GM12875 (cell line): ENCODE measurements around the gene ULK1.
"Not testable (repeated sequence)": the region's sequence is repeated elsewhere in the genome, so short reads cannot be mapped to it uniquely, and the experiment has no call there.

Source experiments
- H3K4me3 ChIP-seq: one replicate; pipeline ENCODE4 v1.5.1; 2011; ENCODE audit warnings: low read depth, low read length, control low read depth
- CTCF ChIP-seq: IDR thresholded peaks from 2 replicates; pipeline ENCODE4 v1.5.1; 2011; ENCODE audit warnings: low read depth, mild to moderate bottlenecking, control low read depth, inconsistent platforms, low read length, moderate library complexity, borderline replicate concordance; ENCODE audit not compliant: insufficient read depth

The ULK1 gene

GRCh38 chr12:131882804-131883520 lies 11.5 kb upstream of the ULK1 start:
- no peak for TF ChIP-seq CTCF
- no peak overlapping the region for H3K4me3 ChIP-seq

GRCh38 chr12:131883521-131883900 lies 10.9 kb upstream of the ULK1 start:
- TF ChIP-seq CTCF, result no peak

GRCh38 chr12:131885076-131885475 lies 9.3 kb upstream of the ULK1 start:
- not testable (repeated sequence) for H3K4me3 ChIP-seq

More at GRCh38 chr12:131883521-131883900, 10.9 kb upstream of the ULK1 start:
- H3K4me3 ChIP-seq, result no peak overlapping the region

- no peak overlapping the region for H3K4me3 ChIP-seq
- no peak for TF ChIP-seq CTCF
These were observed 8.8 kb upstream of the ULK1 start for GRCh38 chr12:131885543-131886057.

GRCh38 chr12:131891722-131892121 lies 2.7 kb upstream of the ULK1 start:
- H3K4me3 ChIP-seq, result not testable (repeated sequence)

GRCh38 chr12:131892711-131893604 lies 1.5 kb upstream of the ULK1 start:
- TF ChIP-seq CTCF, result no peak
- H3K4me3 ChIP-seq, result no peak overlapping the region

- peak overlapping the region; percentile 32 for H3K4me3 ChIP-seq
These were observed 663 bp upstream of the ULK1 start for GRCh38 chr12:131893605-131894312.

More at GRCh38 chr12:131893605-131894312, 663 bp upstream of the ULK1 start:
- TF ChIP-seq CTCF, result no peak
